GM12875 (cell line): Measurements from ENCODE around the gene MEGF6.

Source experiments
- H3K4me3 ChIP-seq: one replicate; pipeline ENCODE4 v1.5.1; 2011; ENCODE audit warnings: low read depth, low read length, control low read depth
- CTCF ChIP-seq: IDR thresholded peaks from 2 replicates; pipeline ENCODE4 v1.5.1; 2011; ENCODE audit warnings: low read depth, mild to moderate bottlenecking, control low read depth, inconsistent platforms, low read length, moderate library complexity, borderline replicate concordance; ENCODE audit not compliant: insufficient read depth

MEGF6 gene

GRCh38 chr1:3560251-3560871 is 50.9 kb downstream of the MEGF6 start:
- no peak overlapping the region for H3K4me3 ChIP-seq
- no peak for TF ChIP-seq CTCF

- no peak for TF ChIP-seq CTCF
- H3K4me3 ChIP-seq, result no peak overlapping the region
Observed at GRCh38 chr1:3558036-3558726, 53.1 kb downstream of the MEGF6 start.

GRCh38 chr1:3557366-3557765 is 53.9 kb downstream of the MEGF6 start:
- no peak overlapping the region for H3K4me3 ChIP-seq
- no peak for TF ChIP-seq CTCF

- TF ChIP-seq CTCF, result no peak
- H3K4me3 ChIP-seq, result no peak overlapping the region
Observed at GRCh38 chr1:3556336-3556735, 55.0 kb downstream of the MEGF6 start.

- TF ChIP-seq CTCF, result no peak
Observed at GRCh38 chr1:3555131-3555920, 56.0 kb downstream of the MEGF6 start.

GRCh38 chr1:3553940-3554223 is 57.4 kb downstream of the MEGF6 start:
- no peak overlapping the region for H3K4me3 ChIP-seq
- TF ChIP-seq CTCF, result no peak

More at GRCh38 chr1:3555131-3555920, 56.0 kb downstream of the MEGF6 start:
- no peak overlapping the region for H3K4me3 ChIP-seq
